Gastrocnemius medialis (tissue), 4 donors: Measurements from ENCODE around the gene FAM216B.

Experiments used
- POLR2A ChIP-seq, 2 donors: fragments of 450-650 bp; IDR thresholded peaks; one replicate each; pipeline ENCODE4 v1.6.1; 2017; ENCODE audit warnings: antibody characterized with exemption in 2 of 2, mild to moderate bottlenecking in 2 of 2, moderate library complexity in 2 of 2
- TF ChIP-seq, protein P1 (sequence below), 5 experiments: fragments of 450-650 bp in 3 of 5; fragments of 200-600 bp in 2 of 5; sonication (generic) in 2 of 5; IDR thresholded peaks in 4 of 5; conservative IDR thresholded peaks in 1 of 5; 1 replicate in 4 of 5; 2 replicates in 1 of 5; pipeline ENCODE4 v1.5.1; 2016 to 2019; ENCODE audit warnings: antibody characterized with exemption in 5 of 5, mild to moderate bottlenecking in 3 of 5, moderate library complexity in 3 of 5

DNA sequence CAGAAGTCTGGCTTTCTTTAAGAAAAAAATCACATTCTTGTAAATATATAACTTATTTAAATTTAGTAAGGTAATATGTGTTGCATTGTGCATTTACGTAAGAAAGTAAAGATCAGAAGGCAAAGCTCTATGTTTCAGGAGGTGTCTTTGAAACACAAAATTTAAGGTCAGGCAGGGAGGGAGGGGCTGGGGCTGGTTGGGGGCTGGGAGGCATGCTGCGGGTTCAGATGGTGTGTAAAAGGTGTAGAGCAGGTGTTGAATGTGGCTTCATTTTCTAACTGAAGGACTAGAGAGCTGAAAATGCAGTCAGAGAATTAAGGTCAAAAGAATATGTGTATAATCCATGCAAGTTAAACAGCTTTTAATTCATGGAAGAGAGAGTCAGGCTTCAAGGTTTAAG, 14.3 kb downstream of the FAM216B start:
- TF ChIP-seq, protein P1, sequence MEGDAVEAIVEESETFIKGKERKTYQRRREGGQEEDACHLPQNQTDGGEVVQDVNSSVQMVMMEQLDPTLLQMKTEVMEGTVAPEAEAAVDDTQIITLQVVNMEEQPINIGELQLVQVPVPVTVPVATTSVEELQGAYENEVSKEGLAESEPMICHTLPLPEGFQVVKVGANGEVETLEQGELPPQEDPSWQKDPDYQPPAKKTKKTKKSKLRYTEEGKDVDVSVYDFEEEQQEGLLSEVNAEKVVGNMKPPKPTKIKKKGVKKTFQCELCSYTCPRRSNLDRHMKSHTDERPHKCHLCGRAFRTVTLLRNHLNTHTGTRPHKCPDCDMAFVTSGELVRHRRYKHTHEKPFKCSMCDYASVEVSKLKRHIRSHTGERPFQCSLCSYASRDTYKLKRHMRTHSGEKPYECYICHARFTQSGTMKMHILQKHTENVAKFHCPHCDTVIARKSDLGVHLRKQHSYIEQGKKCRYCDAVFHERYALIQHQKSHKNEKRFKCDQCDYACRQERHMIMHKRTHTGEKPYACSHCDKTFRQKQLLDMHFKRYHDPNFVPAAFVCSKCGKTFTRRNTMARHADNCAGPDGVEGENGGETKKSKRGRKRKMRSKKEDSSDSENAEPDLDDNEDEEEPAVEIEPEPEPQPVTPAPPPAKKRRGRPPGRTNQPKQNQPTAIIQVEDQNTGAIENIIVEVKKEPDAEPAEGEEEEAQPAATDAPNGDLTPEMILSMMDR (IDR thresholded peaks at IDR 0.05 in 4 of 5, conservative IDR thresholded peaks at IDR 0.05 in 1 of 5), result no peak
- TF ChIP-seq POLR2A (IDR thresholded peaks at IDR 0.05), result no peak
